Sigmoid colon (tissue), 4 donors: ENCODE measurements around the gene LSM14B.

Experiments used
- EP300 ChIP-seq, 4 donors: sonication (generic); formaldehyde crosslinking; IDR thresholded peaks; one replicate each; pipeline ENCODE4 v1.6.1; 2017; ENCODE audit warnings: antibody characterized with exemption in 4 of 4
- POLR2A ChIP-seq, 2 donors: fragments of 450-650 bp; IDR thresholded peaks; one replicate each; pipeline ENCODE4 v1.6.1; 2016; ENCODE audit warnings: antibody characterized with exemption in 2 of 2, mild to moderate bottlenecking in 2 of 2, moderate library complexity in 2 of 2
- POLR2AphosphoS5 ChIP-seq, 4 donors: sonication (generic); formaldehyde crosslinking; IDR thresholded peaks; one replicate each; pipeline ENCODE4 v1.6.1; 2017; ENCODE audit warnings: antibody characterized with exemption in 4 of 4
- TF ChIP-seq, protein P1 (sequence below), 4 experiments: fragments of 450-650 bp in 3 of 4; fragments of 200-600 bp in 1 of 4; IDR thresholded peaks; one replicate each; pipeline ENCODE4 v1.5.1; 2016 to 2019; ENCODE audit warnings: antibody characterized with exemption in 4 of 4, mild to moderate bottlenecking in 3 of 4, moderate library complexity in 2 of 4

DNA sequence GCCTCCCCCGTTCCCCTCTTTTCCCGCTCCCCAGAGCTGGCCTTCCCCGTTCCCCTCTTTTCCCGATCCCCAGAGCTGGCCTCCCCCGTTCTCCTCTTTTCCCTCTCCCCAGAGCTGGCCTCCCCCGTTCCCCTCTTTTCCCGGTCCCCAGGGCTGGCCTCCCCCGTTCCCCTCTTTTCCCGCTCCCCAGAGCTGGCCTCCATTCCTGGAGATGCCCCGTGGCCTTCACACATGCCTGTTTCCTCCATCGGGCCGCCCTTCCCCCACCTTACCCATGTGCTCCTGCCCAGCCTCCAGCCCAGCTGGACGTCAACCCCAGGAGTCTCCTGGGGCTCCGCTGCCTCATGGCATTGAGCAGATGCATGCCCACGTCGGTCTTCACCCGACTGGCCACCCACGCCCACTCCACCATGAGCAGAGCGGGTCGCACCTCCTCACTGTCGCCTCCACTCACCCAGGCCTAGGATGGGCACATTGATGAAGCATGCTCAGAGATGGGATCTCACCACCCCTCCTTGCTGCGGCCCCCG, 29.6 kb downstream of the LSM14B start:
- TF ChIP-seq, protein P1, sequence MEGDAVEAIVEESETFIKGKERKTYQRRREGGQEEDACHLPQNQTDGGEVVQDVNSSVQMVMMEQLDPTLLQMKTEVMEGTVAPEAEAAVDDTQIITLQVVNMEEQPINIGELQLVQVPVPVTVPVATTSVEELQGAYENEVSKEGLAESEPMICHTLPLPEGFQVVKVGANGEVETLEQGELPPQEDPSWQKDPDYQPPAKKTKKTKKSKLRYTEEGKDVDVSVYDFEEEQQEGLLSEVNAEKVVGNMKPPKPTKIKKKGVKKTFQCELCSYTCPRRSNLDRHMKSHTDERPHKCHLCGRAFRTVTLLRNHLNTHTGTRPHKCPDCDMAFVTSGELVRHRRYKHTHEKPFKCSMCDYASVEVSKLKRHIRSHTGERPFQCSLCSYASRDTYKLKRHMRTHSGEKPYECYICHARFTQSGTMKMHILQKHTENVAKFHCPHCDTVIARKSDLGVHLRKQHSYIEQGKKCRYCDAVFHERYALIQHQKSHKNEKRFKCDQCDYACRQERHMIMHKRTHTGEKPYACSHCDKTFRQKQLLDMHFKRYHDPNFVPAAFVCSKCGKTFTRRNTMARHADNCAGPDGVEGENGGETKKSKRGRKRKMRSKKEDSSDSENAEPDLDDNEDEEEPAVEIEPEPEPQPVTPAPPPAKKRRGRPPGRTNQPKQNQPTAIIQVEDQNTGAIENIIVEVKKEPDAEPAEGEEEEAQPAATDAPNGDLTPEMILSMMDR (IDR thresholded peaks at IDR 0.05) = no peak
- no peak for TF ChIP-seq EP300 (IDR thresholded peaks at IDR 0.05)
- no peak for TF ChIP-seq POLR2AphosphoS5 (IDR thresholded peaks at IDR 0.05)
- no peak for TF ChIP-seq POLR2A (IDR thresholded peaks at IDR 0.05)
